Upper lobe of right lung (tissue), 1 donor: Measurements from ENCODE around the gene CCDC149. TPM values are rescaled to one million over a fixed set of nuclear protein-coding genes. Genes with fewer than 3 reads are reported as not detected.
"Not testable (repeated sequence)": the region's sequence is repeated elsewhere in the genome, so short reads cannot be mapped to it uniquely, and the experiment has no call there.

ENCODE experiments used
- ATAC-seq: fragments of 200-7000 bp; cut with Tn5 transposase; one replicate; pipeline ENCODE4 v1.9.1; 2020; ENCODE audit warnings: mild to moderate bottlenecking, moderate library complexity
- DNase-seq: peaks from one replicate; pipeline ENCODE4 v3.0.0-alpha.2; 2020
- H3K27ac ChIP-seq: fragments of 200-600 bp; one replicate; pipeline ENCODE4 v1.8.0; 2022
- H3K27me3 ChIP-seq: fragments of 200-600 bp; one replicate; pipeline ENCODE4 v1.8.0; 2022; ENCODE audit warnings: mild to moderate bottlenecking
- H3K36me3 ChIP-seq: fragments of 200-600 bp; one replicate; pipeline ENCODE4 v1.8.0; 2022
- H3K4me1 ChIP-seq: fragments of 200-600 bp; one replicate; pipeline ENCODE4 v1.8.0; 2022
- H3K4me3 ChIP-seq: fragments of 200-600 bp; one replicate; pipeline ENCODE4 v1.8.0; 2022; ENCODE audit warnings: mild to moderate bottlenecking
- H3K9me3 ChIP-seq: fragments of 200-600 bp; one replicate; pipeline ENCODE4 v1.8.0; 2022
- intact Hi-C: fragments of 100-400 bp; cut with DNase I; formaldehyde crosslinking; loops from one replicate; pipeline ENCODE4 v1.11.0; 2022
- total RNA-seq: library from RNA; stranded (reverse); fragmentation: NEBNext Ultra II Directional; extraction: Animal tissue kit (Norgen Biotek cat#: 25700); gene quantifications from one replicate; pipeline ENCODE4 v1.2.1, GENCODE V29; 2021
- TF ChIP-seq, protein P1 (sequence below): fragments of 200-600 bp; IDR thresholded peaks from one replicate; pipeline ENCODE4 v1.8.0; 2022; ENCODE audit warnings: antibody characterized with exemption
- donor health status: DM: no; HTN: yes; CAD: no; lungs with severe emphysema.

The CCDC149 gene
- total RNA-seq, 1 donor from 2014 or later, result 28.7 TPM

DNA sequence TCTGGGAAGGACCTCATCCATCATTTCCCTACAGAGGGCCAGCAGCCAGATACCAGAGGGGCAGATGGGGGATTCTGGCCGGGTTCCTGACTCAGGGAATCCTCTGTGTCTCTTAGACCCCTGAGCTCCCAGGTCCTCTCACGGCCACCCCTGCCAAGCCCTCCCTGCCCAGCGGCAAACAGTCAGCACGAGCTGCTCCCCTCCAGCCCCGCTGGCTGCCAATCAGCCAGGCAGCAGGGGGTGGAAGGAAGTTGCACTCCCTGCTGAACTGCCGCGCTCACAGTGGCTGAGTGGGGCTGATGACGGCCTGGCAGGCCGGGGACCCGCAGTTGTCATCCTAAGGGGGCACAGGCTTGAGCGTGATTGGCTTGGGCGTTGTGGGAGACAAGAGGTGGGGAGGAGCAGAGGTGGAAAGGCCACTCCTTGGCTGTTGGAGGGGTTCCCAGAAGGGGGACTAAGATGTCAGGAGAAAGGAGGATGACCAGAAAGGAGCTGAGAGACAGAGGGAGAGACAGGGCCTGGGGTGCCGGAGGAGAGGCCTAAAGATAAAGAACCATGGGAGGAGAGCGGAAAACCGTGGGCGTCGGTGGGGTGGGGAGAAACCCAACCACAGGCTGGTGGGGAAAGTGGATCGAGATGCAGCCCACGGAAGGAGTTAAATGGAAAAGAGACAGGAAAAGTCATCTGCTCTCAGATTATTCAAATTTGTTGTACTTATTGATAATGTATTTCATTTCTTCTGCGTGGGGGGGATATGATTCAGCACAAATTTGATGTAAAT is 4.4 kb upstream of the CCDC149 start:
- DNase-seq (no peak), ATAC-seq (no peak)
- Histone ChIP-seq H3K27ac (no peak overlapping the region), H3K9me3 (no peaks in the 10 kb centered on the region), H3K36me3 (no peaks in the 10 kb centered on the region), H3K4me3 (no peak overlapping the region), H3K4me1 (no peaks in the 10 kb centered on the region), H3K27me3 (no peaks in the 10 kb centered on the region)
- TF ChIP-seq, protein P1, sequence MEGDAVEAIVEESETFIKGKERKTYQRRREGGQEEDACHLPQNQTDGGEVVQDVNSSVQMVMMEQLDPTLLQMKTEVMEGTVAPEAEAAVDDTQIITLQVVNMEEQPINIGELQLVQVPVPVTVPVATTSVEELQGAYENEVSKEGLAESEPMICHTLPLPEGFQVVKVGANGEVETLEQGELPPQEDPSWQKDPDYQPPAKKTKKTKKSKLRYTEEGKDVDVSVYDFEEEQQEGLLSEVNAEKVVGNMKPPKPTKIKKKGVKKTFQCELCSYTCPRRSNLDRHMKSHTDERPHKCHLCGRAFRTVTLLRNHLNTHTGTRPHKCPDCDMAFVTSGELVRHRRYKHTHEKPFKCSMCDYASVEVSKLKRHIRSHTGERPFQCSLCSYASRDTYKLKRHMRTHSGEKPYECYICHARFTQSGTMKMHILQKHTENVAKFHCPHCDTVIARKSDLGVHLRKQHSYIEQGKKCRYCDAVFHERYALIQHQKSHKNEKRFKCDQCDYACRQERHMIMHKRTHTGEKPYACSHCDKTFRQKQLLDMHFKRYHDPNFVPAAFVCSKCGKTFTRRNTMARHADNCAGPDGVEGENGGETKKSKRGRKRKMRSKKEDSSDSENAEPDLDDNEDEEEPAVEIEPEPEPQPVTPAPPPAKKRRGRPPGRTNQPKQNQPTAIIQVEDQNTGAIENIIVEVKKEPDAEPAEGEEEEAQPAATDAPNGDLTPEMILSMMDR, result no peak
- intact Hi-C loops, result no loop called here

DNA sequence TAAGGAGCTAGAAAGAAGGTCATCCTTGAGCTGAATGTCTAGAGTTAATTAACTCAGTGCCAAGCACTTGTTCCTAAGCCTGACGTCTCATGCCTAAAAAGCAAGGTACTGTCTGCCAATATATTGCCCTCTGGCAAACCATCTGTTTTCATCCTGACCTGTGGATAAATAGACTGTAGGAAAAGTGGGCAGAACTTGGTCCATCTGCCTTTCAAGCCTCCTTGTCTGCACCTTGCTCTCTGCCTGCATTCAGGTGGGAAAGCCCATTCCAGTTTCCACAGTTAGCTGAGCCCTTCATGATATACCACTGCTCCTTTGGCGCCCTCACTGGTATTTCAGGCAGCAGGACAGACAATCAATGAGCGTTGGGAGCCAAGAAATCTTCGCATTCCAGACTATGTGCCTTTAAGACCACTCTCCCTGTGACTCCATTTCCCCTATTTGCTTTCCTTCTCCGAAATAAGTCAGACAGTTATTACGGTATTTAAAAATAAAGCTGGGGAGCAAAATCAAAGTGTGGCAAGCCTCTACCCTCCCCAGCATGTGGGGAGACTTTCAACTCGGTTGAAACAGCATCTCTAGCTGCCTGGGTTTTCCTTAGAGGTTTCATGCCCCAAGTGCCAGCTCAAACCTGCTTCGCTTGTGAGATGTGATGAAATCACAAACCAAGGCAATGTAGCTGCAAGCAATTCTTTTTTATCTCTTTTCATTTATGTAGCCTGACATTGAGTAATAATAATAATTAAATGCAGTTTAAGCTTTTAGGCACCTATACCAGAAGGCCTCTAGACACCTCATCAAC is 2.5 kb upstream of the CCDC149 start:
- Histone ChIP-seq H3K9me3 (no peaks in the 10 kb centered on the region), H3K4me3 (no peak overlapping the region), H3K4me1 (no peaks in the 10 kb centered on the region), H3K27me3 (no peaks in the 10 kb centered on the region), H3K36me3 (no peaks in the 10 kb centered on the region), H3K27ac (no peak overlapping the region)
- TF ChIP-seq, protein P1, result no peak
- no peak for ATAC-seq
- DNase-seq, result no peak
- intact Hi-C loops, result no loop called here

DNA sequence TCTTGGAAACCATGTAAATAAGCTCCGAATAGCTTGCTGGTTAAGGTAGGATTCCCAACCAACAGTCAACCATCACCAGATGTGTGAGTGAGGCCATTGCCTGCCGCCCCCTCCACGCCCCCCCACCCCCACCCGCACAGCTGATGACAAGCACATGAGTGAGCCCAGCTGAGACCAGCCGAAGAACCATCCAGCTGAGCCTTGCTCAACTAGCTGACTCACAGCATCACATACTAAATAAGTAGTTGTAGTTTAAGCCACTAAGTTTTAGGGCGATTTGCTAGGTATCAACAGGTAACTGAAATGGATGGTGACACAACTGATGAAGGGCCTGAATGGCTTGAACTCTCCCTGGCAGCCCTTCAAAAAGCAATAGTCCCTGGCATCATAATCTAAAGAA is 1.6 kb upstream of the CCDC149 start:
- intact Hi-C loops, result no loop called here
- TF ChIP-seq, protein P1, result no peak
- no peaks in the 10 kb centered on the region for H3K27me3 ChIP-seq

DNA sequence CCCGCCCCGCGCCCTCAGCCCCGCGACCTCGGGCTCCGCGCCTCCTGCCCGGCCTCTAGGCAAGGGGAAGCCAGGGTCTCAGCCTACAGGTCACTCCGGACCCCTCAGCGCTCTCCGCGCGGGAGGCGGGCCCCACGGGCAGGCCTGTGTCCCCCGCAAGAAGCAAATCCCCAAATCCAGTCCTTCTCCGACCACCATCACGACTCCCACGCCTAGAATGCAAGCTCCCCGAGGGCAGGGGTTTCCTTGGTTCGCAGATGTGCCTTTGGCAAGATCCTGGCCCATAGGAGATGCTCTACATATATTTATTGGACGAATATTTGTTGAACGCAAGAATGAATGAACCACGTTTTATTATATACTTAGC is 260 bp upstream of the CCDC149 start:
- H3K27me3 ChIP-seq, result no peaks in the 10 kb centered on the region
- intact Hi-C loops, result no loop called here
- TF ChIP-seq, protein P1, result no peak
- H3K36me3 ChIP-seq, result peaks cover 7% of the 10 kb centered on the region
- no peaks in the 10 kb centered on the region for H3K4me1 ChIP-seq
- ATAC-seq (no peak), DNase-seq (no peak)
- peak overlapping the region; percentile 83 for H3K27ac ChIP-seq
- H3K9me3 ChIP-seq, result no peaks in the 10 kb centered on the region
- peak overlapping the region; percentile 53 for H3K4me3 ChIP-seq

More for the DNA sequence above, 1.6 kb upstream of the CCDC149 start:
- no peaks in the 10 kb centered on the region for H3K9me3 ChIP-seq
- no peak for ATAC-seq
- DNase-seq, result no peak
- no peak overlapping the region for H3K4me3 ChIP-seq
- peaks cover under 1% of the 10 kb centered on the region for H3K36me3 ChIP-seq
- no peak overlapping the region for H3K27ac ChIP-seq
- no peaks in the 10 kb centered on the region for H3K4me1 ChIP-seq

DNA sequence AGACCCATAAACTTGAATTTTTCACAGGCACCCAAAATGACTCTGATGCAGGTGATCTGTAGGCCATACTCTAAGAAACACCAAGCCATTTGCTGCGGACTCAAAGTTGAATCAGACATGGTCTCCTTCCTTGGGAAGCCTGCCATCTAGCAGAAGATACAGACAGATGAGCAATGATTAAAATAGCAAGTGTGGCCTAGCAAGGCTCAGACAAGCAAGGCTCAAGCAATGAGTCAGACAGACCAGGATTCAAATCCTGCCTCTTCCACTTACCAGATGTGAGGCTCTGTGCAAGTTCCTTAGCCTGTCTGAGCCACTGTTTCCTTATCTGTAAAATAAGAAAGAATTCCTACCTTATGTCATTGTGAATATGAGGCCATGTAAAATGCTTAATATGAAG is 2.3 kb downstream of the CCDC149 start:
- no peaks in the 10 kb centered on the region for H3K27me3 ChIP-seq
- H3K9me3 ChIP-seq, result no peaks in the 10 kb centered on the region
- peaks cover 7% of the 10 kb centered on the region for H3K36me3 ChIP-seq
- TF ChIP-seq, protein P1, result no peak
- DNase-seq (no peak), ATAC-seq (no peak)
- H3K27ac ChIP-seq, result no peak overlapping the region
- no peaks in the 10 kb centered on the region for H3K4me1 ChIP-seq
- no peak overlapping the region for H3K4me3 ChIP-seq
- intact Hi-C loops, result no loop called here

DNA sequence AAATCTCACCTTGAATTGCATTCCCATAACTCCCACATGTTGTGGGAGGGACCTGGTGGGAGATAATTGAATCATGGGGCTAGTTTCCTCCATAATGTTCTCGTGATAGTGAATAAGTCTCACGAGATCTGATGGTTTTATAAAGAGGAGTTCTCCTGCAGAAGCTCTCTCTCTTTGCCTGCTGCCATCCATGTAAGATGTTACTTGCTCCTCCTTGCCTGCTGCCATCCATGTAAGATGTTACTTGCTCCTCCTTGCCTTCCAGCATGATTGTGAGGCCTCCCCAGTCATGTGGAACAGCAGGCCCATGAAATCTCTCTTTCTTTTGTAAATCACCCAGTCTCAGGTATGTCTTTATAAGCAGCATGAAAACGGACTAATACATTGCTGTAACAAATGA is 3.2 kb downstream of the CCDC149 start:
- H3K4me1 ChIP-seq, H3K27me3 ChIP-seq, ATAC-seq, H3K9me3 ChIP-seq, H3K36me3 ChIP-seq, H3K27ac ChIP-seq, intact Hi-C loops, H3K4me3 ChIP-seq, DNase-seq: not testable (repeated sequence)
